ENCODE results near the gene KRTAP9-7.
"Not testable (repeated sequence)": the region's sequence is repeated elsewhere in the genome, so short reads cannot be mapped to it uniquely, and the experiment has no call there.

DNA sequence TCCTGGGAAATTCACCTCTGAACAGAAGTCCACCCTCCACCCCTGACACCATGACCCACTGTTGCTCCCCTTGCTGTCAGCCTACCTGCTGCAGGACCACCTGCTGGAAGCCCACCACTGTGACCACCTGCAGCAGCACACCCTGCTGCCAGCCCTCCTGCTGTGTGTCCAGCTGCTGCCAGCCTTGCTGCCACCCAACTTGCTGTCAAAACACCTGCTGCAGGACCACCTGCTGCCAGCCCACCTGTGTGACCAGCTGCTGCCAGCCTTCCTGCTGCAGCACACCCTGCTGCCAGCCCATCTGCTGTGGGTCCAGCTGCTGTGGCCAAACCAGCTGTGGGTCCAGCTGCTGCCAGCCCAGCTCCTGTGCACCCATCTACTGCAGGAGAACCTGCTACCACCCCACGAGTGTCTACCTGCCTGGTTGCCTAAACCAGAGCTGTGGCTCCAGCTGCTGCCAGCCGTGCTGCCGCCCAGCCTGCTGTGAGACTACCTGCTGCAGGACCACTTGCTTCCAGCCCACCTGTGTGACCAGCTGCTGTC lies at the start of gene KRTAP9-7:
- TF ChIP-seq, protein P1, sequence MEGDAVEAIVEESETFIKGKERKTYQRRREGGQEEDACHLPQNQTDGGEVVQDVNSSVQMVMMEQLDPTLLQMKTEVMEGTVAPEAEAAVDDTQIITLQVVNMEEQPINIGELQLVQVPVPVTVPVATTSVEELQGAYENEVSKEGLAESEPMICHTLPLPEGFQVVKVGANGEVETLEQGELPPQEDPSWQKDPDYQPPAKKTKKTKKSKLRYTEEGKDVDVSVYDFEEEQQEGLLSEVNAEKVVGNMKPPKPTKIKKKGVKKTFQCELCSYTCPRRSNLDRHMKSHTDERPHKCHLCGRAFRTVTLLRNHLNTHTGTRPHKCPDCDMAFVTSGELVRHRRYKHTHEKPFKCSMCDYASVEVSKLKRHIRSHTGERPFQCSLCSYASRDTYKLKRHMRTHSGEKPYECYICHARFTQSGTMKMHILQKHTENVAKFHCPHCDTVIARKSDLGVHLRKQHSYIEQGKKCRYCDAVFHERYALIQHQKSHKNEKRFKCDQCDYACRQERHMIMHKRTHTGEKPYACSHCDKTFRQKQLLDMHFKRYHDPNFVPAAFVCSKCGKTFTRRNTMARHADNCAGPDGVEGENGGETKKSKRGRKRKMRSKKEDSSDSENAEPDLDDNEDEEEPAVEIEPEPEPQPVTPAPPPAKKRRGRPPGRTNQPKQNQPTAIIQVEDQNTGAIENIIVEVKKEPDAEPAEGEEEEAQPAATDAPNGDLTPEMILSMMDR (IDR thresholded peaks at IDR 0.05) = not testable (repeated sequence)
- not testable (repeated sequence) for TF ChIP-seq EP300 (IDR thresholded peaks at IDR 0.05); POLR2A (IDR thresholded peaks at IDR 0.05; ENCODE audit: low read depth)

All from esophagus muscularis mucosa (tissue), 4 donors.